ENCODE data around the gene MAST1.

DNA sequence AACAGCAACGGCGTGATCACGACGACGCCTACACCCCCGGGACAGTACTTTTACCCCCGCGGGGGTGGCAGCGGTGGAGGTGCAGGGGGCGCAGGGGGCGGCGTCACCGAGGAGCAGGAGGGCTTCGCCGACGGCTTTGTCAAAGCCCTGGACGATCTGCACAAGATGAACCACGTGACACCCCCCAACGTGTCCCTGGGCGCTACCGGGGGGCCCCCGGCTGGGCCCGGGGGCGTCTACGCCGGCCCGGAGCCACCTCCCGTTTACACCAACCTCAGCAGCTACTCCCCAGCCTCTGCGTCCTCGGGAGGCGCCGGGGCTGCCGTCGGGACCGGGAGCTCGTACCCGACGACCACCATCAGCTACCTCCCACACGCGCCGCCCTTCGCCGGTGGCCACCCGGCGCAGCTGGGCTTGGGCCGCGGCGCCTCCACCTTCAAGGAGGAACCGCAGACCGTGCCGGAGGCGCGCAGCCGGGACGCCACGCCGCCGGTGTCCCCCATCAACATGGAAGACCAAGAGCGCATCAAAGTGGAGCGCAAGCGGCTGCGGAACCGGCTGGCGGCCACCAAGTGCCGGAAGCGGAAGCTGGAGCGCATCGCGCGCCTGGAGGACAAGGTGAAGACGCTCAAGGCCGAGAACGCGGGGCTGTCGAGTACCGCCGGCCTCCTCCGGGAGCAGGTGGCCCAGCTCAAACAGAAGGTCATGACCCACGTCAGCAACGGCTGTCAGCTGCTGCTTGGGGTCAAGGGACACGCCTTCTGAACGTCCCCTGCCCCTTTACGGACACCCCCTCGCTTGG, 46.1 kb upstream of the MAST1 start:
- TF ChIP-seq, protein P1, sequence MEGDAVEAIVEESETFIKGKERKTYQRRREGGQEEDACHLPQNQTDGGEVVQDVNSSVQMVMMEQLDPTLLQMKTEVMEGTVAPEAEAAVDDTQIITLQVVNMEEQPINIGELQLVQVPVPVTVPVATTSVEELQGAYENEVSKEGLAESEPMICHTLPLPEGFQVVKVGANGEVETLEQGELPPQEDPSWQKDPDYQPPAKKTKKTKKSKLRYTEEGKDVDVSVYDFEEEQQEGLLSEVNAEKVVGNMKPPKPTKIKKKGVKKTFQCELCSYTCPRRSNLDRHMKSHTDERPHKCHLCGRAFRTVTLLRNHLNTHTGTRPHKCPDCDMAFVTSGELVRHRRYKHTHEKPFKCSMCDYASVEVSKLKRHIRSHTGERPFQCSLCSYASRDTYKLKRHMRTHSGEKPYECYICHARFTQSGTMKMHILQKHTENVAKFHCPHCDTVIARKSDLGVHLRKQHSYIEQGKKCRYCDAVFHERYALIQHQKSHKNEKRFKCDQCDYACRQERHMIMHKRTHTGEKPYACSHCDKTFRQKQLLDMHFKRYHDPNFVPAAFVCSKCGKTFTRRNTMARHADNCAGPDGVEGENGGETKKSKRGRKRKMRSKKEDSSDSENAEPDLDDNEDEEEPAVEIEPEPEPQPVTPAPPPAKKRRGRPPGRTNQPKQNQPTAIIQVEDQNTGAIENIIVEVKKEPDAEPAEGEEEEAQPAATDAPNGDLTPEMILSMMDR (IDR thresholded peaks at IDR 0.05; ENCODE audit: low read length) = no peak
- TF ChIP-seq EZH2phosphoT487 (IDR thresholded peaks at IDR 0.05; ENCODE audit: low read length) = no peak

Measured in MM.1S (cell line).